NCI-H2107 treated with DMSO at 0.1 percent for 48 hours (cell line): Measurements from ENCODE around the gene HSF2BP.
"Not testable (repeated sequence)": the region's sequence is repeated elsewhere in the genome, so short reads cannot be mapped to it uniquely, and the experiment has no call there.

Source experiments
- DNase-seq: peaks from one replicate; lab custom pipeline; 2025; ENCODE audit not compliant: unreplicated experiment; lab: John Stamatoyannopoulos, UW

Gene HSF2BP

DNA sequence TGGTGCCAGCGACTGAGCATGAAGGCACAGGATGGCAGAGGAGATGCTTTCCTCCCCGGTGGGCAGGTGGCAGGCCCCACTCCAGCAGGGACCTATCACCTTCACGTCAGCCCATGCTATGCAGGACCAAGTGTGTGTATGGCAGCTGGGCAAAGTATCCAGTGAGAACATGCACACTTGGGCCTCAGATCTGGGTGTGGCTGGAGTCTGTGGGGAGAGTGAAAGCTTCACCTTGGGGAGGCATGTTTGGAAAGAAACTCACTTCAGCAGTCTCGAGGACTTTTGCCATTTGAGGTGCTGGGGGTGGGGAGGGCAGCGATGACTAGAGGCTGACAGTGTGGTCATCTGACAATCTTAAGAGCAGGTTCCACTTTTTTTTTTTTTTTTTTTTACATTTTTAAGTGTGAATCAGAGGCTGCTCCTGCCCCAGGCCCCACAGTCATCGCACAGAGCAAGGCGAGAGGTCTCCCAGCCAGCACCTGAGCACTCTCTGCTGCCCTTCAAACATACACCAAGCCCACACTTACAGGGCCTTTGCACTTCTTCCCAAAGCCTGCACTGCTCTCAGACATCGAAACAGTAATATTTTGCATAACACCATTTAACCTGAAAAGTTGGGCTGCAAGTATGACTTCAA, 136.7 kb downstream of the HSF2BP start:
- DNase-seq: not testable (repeated sequence)

DNA sequence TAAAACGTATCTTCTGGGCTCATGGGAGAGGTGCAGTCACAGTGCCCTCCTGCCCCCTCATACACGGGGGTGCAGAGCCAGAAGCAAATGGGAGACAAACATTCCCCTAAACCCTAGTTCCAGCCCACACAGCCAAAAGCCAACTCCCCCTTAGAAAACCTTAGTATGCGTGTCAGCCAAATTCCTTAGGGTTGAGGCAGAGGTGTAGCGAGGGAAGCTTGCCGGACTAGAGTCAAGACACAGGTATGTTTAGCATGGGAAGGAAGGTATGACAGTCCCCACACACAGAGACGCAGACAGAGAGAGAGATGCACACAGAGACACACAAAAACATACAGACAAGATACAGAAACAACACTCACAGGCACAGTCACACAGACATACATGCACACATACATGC, 141.6 kb downstream of the HSF2BP start:
- not testable (repeated sequence) for DNase-seq

DNA sequence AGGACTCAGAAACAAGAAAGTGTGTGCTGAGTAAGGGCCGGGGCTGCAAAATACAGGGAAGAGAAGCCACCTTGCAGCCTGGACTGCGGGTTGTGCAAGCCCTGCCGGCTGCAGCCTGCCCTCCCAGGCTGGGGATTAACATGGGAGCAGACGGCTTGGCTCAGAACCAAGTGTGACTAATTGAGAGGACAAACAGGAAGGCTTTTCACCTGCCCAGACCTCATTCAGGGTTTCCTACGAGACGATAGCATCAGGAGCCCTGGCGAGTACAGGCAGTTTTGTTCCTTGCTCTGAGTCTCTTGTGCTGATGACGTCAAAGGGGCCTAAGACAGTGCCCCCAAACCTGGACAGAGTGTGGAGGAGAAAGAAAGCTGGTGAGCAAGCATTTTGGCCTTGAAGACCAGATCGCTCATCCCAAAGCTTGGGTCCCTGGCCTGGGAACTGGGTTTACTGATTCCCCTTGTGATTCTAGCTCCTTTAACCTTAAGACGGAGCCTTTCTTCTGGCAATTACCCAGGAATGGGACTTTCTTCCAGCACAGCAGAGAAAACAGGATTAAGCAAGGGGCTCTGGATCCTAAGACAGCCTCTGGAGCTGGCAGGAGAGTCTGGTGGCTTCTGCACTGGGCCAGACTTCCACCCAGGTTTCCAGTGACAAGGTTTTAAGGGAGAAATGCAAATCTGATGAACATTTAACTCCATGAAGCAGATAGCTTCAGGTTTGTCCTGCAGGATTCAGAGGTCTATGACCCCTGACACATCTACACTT, 142.2 kb downstream of the HSF2BP start:
- not testable (repeated sequence) for DNase-seq

DNA sequence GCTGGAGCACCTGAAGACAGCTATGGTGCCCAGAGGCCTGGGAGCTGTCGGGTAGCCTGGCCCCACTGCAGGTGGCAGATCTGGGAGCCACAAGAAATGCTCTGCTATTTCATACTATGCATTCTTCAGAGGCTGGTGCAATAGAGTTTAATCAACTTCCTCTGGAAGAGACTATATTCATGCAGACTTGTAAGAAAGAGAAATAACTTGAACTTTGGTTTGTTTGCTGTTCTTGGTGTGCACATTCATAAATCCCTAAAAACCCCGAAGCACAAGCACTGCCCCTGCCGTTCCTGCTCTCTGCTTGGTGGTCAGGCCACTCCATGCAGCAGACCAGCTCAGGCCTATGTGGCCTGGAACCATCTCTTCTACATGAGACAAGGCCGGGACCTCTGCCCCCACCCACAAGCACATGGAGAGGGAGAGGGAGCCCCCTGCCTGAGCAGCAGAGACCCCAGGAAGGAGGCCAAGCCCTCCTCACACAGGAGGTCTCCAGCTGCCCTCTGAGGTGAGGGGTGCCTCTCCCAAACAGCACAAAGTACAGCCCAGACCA, 142.9 kb downstream of the HSF2BP start:
- not testable (repeated sequence) for DNase-seq

DNA sequence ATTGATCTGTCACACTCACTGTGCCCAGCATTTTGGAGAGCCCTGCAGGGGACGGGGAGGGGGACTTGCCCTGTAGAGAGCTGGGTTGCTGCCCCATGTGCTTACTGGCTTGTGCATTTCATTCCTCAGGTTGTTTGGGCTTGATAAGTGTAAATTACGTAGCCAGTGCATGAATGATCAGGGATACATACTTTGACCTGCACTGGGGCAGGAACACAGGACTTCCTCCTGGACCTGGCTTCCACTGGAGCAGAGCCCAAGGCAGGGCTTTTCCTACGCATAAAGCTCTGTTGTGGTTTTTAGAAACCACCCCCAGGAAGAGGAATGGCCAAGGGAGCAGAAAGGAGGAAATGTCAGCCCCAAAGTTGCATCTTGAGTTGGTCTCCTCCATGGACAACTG, 144.5 kb downstream of the HSF2BP start:
- DNase-seq: not testable (repeated sequence)

DNA sequence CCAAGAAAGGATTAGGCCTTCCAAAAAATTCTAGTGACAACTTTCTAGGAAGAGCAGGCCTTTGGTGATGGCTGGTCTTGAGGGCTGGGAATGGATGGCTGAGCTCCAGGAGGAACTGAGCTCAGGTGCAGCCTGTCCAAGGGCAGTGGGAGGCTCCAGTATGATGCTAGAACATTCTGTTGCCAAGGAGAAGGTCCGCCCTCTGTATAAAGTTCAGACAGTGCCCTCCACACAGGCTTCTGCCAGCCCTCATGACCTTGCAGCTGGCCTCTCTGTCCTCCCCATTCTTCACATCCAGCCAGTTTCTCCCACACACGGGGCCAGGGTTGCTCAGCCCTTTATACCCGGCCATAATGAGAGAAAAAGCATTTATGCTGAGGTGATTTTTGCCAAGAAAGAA, 146.3 kb downstream of the HSF2BP start:
- DNase-seq: not testable (repeated sequence)

DNA sequence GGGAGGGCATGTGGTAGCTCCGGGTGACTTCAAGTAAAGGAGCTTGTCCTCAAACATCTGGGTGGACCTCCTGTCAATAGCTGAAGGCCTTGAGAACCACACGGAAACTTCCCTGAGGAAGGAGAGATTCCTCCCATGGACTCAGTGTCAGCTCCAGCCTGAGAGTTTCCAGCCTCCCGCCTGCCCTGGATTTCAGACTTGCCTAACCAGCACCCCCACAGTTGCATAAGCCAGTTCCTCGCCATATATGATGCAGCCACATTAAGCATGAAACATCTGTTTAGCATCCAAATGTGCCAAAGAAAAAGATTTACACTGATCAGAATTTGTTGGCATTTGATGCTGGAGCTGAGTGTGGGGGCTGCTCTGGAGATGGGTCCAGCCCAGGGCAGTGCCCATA, 148.1 kb downstream of the HSF2BP start:
- DNase-seq: not testable (repeated sequence)

DNA sequence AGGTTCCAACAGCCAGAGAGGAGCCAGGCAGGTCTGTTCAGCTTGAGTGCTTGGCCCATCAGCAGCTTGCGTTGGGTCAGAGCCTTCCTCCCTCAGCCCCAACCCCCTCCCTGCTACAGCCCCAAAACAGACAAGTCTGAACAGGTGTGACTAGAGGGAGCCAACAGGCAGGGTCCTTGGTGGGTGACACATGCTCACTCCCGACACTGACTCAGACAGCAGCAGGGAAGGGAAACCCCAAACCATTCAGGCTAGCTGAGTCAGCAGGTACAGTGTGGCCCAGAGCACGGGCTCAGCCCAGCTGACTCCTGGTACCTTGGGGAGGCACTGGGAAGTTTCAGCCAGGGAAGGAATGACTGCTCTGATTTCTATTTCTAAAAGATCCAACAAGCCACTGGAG, 148.6 kb downstream of the HSF2BP start:
- DNase-seq: not testable (repeated sequence)

DNA sequence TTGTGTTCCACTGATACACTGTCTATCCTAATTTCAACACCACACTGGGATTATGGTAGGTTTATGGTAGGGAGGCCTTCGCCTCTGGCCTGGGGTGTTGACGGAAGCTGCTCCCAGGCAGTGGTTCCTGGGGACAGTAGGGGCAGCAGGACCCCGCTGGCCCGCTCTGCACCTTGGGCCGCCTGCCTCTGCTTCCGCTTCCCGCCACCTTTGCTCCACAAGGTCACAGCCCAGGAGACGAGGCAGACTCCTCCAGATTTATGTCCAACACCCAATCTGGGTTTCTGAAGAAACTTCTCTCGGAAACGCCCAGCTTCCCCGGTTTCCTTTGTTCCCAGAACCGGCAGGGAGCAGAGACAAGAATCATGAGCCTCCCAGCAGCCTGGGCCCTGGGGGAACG, 155.4 kb downstream of the HSF2BP start:
- DNase-seq: not testable (repeated sequence)

DNA sequence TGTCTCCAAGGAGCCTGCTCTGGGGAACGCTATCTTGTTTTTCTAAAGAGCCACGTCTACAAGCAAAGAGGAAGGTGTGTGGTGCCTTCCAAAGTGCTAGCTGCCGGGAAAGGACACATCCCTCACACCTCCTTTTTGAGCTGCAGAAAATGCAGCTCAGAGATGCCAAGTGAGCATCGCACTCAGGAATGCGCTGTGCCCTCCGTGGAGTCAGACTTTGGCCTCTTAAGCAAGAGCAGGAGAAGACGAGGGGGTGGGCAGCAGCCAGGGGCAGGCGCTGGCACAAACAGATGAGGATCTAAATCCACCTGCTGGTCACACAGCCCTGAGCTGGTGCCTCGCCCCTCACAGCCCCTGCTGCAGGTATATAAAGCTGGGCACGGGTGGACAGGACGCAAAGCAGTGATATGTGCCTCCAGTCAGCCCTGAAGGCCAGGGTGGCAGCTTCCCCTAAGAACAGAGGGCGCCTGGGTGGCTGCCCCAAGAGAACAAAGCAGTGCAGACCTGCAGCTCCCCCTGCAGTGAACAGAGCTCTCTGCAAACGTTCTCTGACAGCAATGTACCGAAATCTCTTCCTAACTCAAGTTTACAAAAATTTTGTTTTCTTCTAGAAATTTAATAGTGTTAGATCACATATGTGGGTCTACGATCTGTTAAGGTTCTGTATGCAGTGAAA, 156.1 kb downstream of the HSF2BP start:
- not testable (repeated sequence) for DNase-seq

DNA sequence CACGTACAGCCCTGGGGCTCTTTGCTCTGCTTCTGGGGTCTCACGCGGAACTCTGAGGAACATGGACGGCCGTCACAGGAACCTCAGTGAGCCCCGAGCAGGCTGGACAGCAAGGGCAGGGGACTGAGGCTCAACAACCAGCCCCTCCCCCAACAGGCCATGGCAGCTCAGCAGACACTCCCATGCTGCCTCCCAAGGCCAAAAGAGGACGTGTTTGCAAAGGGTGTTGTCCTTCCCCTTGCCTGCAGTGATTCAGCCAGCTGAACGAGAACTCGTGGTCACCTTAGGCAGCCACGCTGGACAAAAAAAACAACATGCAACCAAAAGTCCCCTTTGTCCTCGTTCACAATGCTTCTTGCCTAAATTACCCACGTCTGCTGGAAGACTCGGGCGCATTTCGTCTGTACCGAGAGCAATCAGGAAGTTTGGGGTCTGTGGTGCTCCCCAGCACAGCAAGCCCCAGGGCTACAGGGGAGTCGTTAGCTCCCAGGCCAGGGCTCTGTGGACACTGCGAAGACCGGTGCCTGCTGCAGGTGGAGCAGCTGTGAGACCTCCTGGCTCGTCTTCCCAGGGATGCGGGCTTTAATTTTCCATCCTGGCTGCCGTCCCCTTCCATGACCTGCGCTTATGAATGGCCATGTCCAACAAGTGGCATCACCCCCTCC, 156.7 kb downstream of the HSF2BP start:
- not testable (repeated sequence) for DNase-seq

DNA sequence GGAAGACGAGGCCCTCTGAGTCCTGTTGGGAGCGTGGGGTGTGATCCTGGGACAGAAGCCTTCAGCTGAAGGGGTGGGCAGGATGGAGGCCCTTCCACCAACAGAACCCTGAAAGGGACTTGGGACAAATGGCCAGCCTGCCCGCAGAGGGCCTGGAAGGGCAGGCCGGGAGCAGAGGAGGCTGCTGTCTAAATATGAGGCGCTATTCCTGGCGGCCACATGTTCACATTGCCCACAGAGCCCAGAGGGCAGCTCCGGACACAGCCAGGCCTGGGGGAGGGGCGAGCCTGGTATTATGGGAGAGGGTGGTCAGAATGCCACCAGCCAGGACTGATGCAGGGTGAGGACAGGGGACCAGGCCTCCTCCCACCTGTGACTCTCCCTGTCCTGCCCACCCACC, 160.4 kb downstream of the HSF2BP start:
- DNase-seq: not testable (repeated sequence)

DNA sequence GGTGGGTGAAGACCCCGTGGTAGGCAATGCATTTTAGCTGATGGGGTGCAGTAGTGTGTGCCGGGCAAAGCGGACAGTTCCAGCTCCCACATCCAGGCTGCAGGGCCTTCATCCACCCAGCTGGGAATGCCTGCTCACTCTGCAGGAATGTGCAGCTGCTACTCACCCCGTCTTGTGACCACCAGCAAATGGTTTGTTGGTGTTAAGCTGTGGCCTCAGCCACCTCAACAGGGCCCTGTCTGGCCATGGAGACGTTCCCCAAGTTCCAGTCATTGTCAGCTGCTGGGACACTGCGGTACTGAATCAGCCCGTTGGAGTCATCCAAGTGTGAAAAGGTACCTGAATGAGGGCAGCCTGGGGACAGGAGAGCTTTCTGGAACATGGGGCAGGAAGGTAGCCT, 161.2 kb downstream of the HSF2BP start:
- DNase-seq: not testable (repeated sequence)

DNA sequence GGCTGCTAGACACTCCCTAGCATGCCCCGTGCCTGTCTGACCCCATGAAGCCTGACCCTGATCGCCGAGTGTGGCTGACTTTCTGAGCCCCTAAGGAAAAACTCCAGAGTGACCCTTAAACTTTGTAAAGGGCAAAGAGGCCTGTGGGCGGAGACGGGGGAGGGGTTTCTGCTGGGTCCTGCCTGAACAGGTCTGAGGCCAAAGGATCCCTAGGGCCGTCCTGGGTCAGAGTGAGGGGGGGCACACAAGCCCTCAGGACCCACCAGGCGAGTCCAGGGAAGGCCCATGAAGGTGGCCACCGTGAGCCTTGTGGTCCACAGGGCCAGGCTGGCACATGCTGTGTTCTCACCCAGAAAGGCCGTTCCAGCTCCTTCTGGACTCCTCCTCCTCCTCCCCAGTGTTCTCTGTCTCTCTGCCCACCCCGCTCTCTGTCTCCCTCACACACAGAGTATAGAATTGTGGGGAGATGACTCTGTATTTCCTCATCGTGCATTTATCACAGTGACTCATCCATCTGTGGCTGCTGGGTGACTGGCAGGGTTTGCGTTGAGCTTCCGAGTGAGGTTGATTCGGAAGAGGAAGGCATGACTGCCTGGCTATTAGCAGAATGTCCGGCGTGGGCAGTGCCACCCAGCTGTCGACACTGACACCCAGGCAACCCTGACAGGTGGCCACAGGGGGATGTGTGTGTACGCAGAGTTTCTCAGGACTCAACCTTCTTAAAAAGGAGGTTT, 164.8 kb downstream of the HSF2BP start:
- DNase-seq: not testable (repeated sequence)

DNA sequence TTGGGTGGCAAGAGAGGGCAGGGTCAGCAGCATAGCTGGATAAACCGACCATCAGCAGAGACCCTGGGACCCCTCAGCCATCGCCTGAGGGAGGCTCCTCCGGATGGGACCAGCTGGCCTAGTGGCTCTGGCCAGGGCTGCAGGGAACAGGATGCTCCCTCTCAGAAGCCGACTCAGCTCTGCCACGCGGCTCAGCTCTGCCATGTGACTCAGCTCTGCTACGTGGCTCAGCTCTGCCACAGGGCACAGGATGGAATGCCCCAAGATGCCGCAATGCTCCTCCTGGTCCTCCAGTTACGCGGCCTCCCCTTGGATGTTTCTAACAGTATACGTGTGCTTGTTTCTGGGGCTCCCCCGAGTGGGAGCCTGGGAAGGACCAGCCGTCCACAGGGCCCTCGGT, 165.8 kb downstream of the HSF2BP start:
- not testable (repeated sequence) for DNase-seq

DNA sequence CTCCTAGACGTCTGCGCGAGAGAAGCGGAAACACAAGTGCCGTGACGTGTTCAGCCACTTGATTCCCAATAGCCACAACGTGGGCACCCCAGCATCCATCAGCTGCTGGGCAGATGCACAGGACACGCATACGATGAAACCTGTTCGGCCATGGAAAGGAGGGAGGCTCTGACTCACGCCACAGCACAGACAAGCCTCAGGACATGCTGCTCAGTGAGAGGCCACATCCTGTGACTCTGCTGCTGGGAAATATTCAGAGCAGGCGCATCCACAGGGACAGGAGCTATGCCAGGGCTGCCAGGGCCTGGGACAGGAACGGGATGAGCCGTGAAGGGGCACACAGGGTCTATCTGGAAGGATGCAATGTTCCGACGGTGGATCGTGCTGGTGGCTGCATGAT, 171.1 kb downstream of the HSF2BP start:
- not testable (repeated sequence) for DNase-seq

DNA sequence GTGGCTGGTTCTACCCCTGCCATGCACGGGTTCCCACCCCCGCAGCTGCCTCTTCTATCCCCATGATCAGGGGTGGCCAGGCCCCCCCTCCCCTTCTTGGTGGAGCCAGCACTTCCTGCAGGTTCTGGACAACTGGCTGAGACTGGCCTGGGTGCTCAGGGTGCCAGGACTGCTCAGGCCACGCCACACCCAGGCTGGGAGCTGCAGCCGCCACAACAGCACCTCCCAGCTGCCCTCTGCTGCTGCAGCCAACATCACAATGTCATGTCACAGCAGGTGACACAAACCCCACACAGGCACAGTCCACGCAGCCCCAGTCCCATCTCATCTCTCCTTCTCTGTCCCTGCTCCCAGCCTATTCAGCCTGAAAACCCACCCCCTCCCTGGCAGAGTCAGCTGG, 173.2 kb downstream of the HSF2BP start:
- not testable (repeated sequence) for DNase-seq

DNA sequence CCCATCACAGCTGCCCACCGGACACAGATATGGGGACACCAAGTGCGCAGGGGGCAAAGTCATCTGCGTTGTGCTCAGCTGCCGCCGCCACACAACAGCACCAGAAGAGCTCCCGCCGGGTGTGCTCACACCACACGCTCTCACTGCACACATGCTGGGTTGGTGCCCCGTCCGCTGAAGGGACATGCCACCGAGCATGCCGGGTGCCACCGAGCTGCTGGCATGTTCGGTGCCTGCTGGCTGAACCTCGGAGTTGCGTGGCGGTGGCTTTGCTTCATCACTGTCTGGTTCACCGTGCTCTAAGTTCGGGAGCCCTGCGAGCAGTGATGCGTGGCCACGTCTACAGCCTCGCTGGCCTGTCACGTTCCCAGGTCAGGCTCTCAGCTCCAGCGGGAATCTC, 174.3 kb downstream of the HSF2BP start:
- not testable (repeated sequence) for DNase-seq

DNA sequence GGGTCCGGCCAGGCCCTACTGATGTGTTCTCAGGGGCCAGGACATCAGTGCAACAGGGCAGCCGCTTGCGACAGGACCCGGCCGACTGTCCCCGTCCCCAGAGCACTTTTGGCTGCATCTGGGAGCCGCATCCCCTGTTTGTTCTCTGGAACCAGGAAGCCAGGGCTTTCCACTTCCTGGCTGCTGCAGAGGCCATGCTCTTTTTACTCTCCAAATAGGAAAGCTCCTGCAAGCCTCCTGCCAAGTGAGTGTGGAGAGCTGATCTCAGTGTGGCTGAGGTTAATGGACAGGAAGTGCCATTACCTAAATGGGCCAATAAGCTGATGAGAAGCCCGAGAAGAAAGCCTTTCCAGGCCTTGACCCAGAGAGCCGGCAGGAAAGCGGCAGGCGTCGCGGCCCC, 180.1 kb downstream of the HSF2BP start:
- DNase-seq: not testable (repeated sequence)
